Lower leg skin (tissue), 4 donors: ENCODE measurements around the gene AMOT. TPM values are rescaled to one million over a fixed set of nuclear protein-coding genes. Genes with fewer than 3 reads are reported as not detected.

ENCODE experiments used
- DNase-seq, 2 donors: peaks; one replicate each; pipeline ENCODE4 v3.0.0-alpha.2; 2019; ENCODE audit warnings: low spot score in 2 of 2
- H3K4me3 ChIP-seq: fragments of 200-600 bp; sonication (generic); 2 replicates; pipeline ENCODE4 v1.5.1; 2017; ENCODE audit warnings: mild to moderate bottlenecking, low read depth; ENCODE audit not compliant: poor library complexity, severe bottlenecking
- CTCF ChIP-seq, 3 donors: fragments of 450-650 bp; IDR thresholded peaks; one replicate each; pipeline ENCODE4 v1.5.1; 2016; ENCODE audit warnings: antibody characterized with exemption in 3 of 3, mild to moderate bottlenecking in 3 of 3, moderate library complexity in 2 of 3
- POLR2A ChIP-seq, 2 donors: fragments of 450-650 bp; IDR thresholded peaks; one replicate each; pipeline ENCODE4 v1.6.1; 2016 to 2017; ENCODE audit warnings: antibody characterized with exemption in 2 of 2, mild to moderate bottlenecking in 1 of 2, moderate library complexity in 1 of 2
- WGBS, 2 donors: methylation state at CpG; one replicate each; pipeline ENCODE4 v1.1.5; 2018; 5-methylcytosine and 5-hydroxymethylcytosine counted together
- intact Hi-C: fragments of 100-400 bp; cut with DNase I; formaldehyde crosslinking; loops from one replicate; pipeline ENCODE4 v1.15.0; 2023; ENCODE audit warnings: low total_unique reads
- total RNA-seq, 4 donors: library from RNA; depleted of rRNA; stranded (reverse); fragments of >200 nt; gene quantifications; one replicate each; pipeline ENCODE4 v1.1.0, GENCODE V29; 2016

AMOT gene
- total RNA-seq, 4 donors from 2014 or later: 2.7 to 13.9 (median 10.3) TPM

GRCh38 chrX:112736310-112736709 lies 104.3 kb downstream of the AMOT start:
- intact Hi-C loops: no loop called here
- no peak overlapping the region for H3K4me3 ChIP-seq
- DNase-seq: no peak
- TF ChIP-seq CTCF (IDR thresholded peaks at IDR 0.05) (no peak), POLR2A (IDR thresholded peaks at IDR 0.05) (no peak)
- WGBS, 2 donors: 83 to 95% methylated on average over 3 of the region's 3 CpGs

GRCh38 chrX:112735147-112735546 lies 105.5 kb downstream of the AMOT start:
- no peak overlapping the region for H3K4me3 ChIP-seq
- TF ChIP-seq CTCF (IDR thresholded peaks at IDR 0.05) (no peak), POLR2A (IDR thresholded peaks at IDR 0.05) (no peak)
- 78% methylated on average over 2 of the region's 2 CpGs for WGBS, 2 donors
- DNase-seq: no peak
- intact Hi-C loops: no loop called here

- no peak for TF ChIP-seq CTCF (IDR thresholded peaks at IDR 0.05)
- TF ChIP-seq POLR2A (IDR thresholded peaks at IDR 0.05): no peak
- intact Hi-C loops: no loop called here
- H3K4me3 ChIP-seq: no peak overlapping the region
- DNase-seq: peak in 1 of 2 donors; percentile 12
- 20 to 25% methylated on average over 3 of the region's 3 CpGs for WGBS, 2 donors
Observed at GRCh38 chrX:112734290-112734689, 106.3 kb downstream of the AMOT start.

- WGBS, 2 donors: 50 to 81% methylated on average over 3 of the region's 3 CpGs
- TF ChIP-seq POLR2A (IDR thresholded peaks at IDR 0.05) (no peak), CTCF (IDR thresholded peaks at IDR 0.05) (no peak)
- no peak for DNase-seq
- no peak overlapping the region for H3K4me3 ChIP-seq
- intact Hi-C loops: no loop called here
Observed at GRCh38 chrX:112731793-112732192, 108.8 kb downstream of the AMOT start.

Other genes starting within 250 kb of the AMOT start
- under 1 TPM in 1 of 4 donors, not detected in 3; 0.34 TPM for gene LHFPL1, start 160.9 kb downstream of the AMOT start, total RNA-seq